ENCODE results near the gene DOCK8.

GRCh38 chr9:436482-436881 lies 221.8 kb downstream of the DOCK8 start:
- TF ChIP-seq, protein P1, sequence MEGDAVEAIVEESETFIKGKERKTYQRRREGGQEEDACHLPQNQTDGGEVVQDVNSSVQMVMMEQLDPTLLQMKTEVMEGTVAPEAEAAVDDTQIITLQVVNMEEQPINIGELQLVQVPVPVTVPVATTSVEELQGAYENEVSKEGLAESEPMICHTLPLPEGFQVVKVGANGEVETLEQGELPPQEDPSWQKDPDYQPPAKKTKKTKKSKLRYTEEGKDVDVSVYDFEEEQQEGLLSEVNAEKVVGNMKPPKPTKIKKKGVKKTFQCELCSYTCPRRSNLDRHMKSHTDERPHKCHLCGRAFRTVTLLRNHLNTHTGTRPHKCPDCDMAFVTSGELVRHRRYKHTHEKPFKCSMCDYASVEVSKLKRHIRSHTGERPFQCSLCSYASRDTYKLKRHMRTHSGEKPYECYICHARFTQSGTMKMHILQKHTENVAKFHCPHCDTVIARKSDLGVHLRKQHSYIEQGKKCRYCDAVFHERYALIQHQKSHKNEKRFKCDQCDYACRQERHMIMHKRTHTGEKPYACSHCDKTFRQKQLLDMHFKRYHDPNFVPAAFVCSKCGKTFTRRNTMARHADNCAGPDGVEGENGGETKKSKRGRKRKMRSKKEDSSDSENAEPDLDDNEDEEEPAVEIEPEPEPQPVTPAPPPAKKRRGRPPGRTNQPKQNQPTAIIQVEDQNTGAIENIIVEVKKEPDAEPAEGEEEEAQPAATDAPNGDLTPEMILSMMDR (IDR thresholded peaks at IDR 0.05): no peak
- TF ChIP-seq POLR2A (IDR thresholded peaks at IDR 0.05): no peak
